HepG2 (cell line): ENCODE data around the gene CS. TPM values are rescaled to one million over a fixed set of nuclear protein-coding genes. Genes with fewer than 3 reads are reported as not detected.

Source experiments
- ELF1 ChIP-seq: sonication (generic); formaldehyde crosslinking; IDR thresholded peaks from 2 replicates; pipeline ENCODE4 v1.4.0; 2020; ENCODE audit warnings: missing genetic modification reagents
- GABPA ChIP-seq, 2 experiments: IDR thresholded peaks; 2 replicates each; pipeline ENCODE4 v1.6.1; 2011 to 2016; ENCODE audit warnings: low read depth in 2 of 2, low read length in 1 of 2, missing biosample characterization in 1 of 2, missing genetic modification characterization in 1 of 2
- GATAD1 ChIP-seq: IDR thresholded peaks from 2 replicates; pipeline ENCODE4 v1.6.1; 2016; ENCODE audit warnings: missing genetic modification reagents, missing compliant biosample characterization
- HDAC2 ChIP-seq: sonication (generic); formaldehyde crosslinking; IDR thresholded peaks from 2 replicates; pipeline ENCODE4 v1.4.0; 2020; ENCODE audit warnings: missing genetic modification reagents
- HOMEZ ChIP-seq: IDR thresholded peaks from 2 replicates; pipeline ENCODE4 v1.6.1; 2016; ENCODE audit warnings: low read depth
- IRF2 ChIP-seq: IDR thresholded peaks from 2 replicates; pipeline ENCODE4 v1.6.1; 2018; ENCODE audit warnings: missing genetic modification reagents, missing compliant biosample characterization
- KDM5A ChIP-seq: fragments of 200-600 bp; sonication (generic); IDR thresholded peaks from 2 replicates; pipeline ENCODE4 v1.7.0; 2018; ENCODE audit warnings: antibody characterized with exemption, mild to moderate bottlenecking, low read length, borderline replicate concordance
- POLR2AphosphoS5 ChIP-seq: IDR thresholded peaks from 2 replicates; pipeline ENCODE4 v1.6.1; 2012; ENCODE audit warnings: low read depth, low read length
- RAD21 ChIP-seq: fragments of 450-650 bp; formaldehyde crosslinking; IDR thresholded peaks from 2 replicates; pipeline ENCODE4 v1.5.0; 2020; ENCODE audit warnings: mild to moderate bottlenecking
- RFX5 ChIP-seq: IDR thresholded peaks from 2 replicates; pipeline ENCODE4 v1.6.1; 2011; ENCODE audit warnings: low read depth, low read length, improper control_type of control experiment
- STAT6 ChIP-seq: sonication (generic); formaldehyde crosslinking; IDR thresholded peaks from 2 replicates; pipeline ENCODE4 v1.4.0; 2020; ENCODE audit warnings: missing genetic modification reagents, mild to moderate bottlenecking, borderline replicate concordance
- ZNF253 ChIP-seq: sonication (generic); formaldehyde crosslinking; IDR thresholded peaks from 2 replicates; pipeline ENCODE4 v1.8.0; 2022; ENCODE audit warnings: mild to moderate bottlenecking, missing genetic modification reagents, borderline replicate concordance
- ZNF281 ChIP-seq: sonication (generic); formaldehyde crosslinking; IDR thresholded peaks from 2 replicates; pipeline ENCODE4 v1.4.0; 2020; ENCODE audit warnings: missing genetic modification reagents, borderline replicate concordance
- ZNF30 ChIP-seq: sonication (generic); formaldehyde crosslinking; IDR thresholded peaks from 2 replicates; pipeline ENCODE4 v1.5.0; 2020; ENCODE audit warnings: mild to moderate bottlenecking, missing genetic modification reagents
- ZNF335 ChIP-seq: sonication (generic); formaldehyde crosslinking; IDR thresholded peaks from 2 replicates; pipeline ENCODE4 v1.4.0; 2020; ENCODE audit warnings: missing genetic modification reagents
- ZNF562 ChIP-seq: sonication (generic); formaldehyde crosslinking; IDR thresholded peaks from 2 replicates; pipeline ENCODE4 v1.8.0; 2022; ENCODE audit warnings: missing genetic modification reagents, borderline replicate concordance
- ZNF709 ChIP-seq: sonication (generic); formaldehyde crosslinking; IDR thresholded peaks from 2 replicates; pipeline ENCODE4 v1.5.0; 2020; ENCODE audit warnings: mild to moderate bottlenecking, missing genetic modification reagents
- ZNF772 ChIP-seq: sonication (generic); formaldehyde crosslinking; IDR thresholded peaks from 2 replicates; pipeline ENCODE4 v1.5.0; 2020; ENCODE audit warnings: mild to moderate bottlenecking, missing genetic modification reagents
- ZZZ3 ChIP-seq: sonication (generic); formaldehyde crosslinking; IDR thresholded peaks from 2 replicates; pipeline ENCODE4 v1.4.0; 2020; ENCODE audit warnings: missing genetic modification reagents, mild to moderate bottlenecking, borderline replicate concordance
- polyA plus RNA-seq, 8 experiments: library from polyadenylated mRNA; depleted of rRNA in 3 of 8; stranded (reverse) in 7 of 8; unstranded in 1 of 8; fragments of >200 nt; fragmentation: Illumina TruSeq in 4 of 8; extraction: Trizol in 4 of 8; gene quantifications; 2 replicates each; pipeline versions ENCODE4 v1.2.1 to v1.2.3, GENCODE V29; 2011 to 2016; ENCODE audit warnings: low read depth in 4 of 8, missing spikeins in 1 of 8, mixed read lengths in 1 of 8; ENCODE audit not compliant: insufficient read depth in 1 of 8
- total RNA-seq, 5 experiments: library from RNA; depleted of rRNA; stranded (reverse); fragments of >200 nt; fragmentation: Illumina TruSeq; extraction: Trizol; gene quantifications; 2 replicates each; pipeline ENCODE4 v1.2.3, GENCODE V29; 2016; ENCODE audit warnings: low read depth in 1 of 5

The CS gene
- total and polyA plus RNA-seq, 2 of the 13 experiments (the other 11 are each of a cell fraction or from before 2014, with no cell fraction given): 173 to 175 TPM

GRCh38 chr12:56333679-56334489 lies 33.8 kb upstream of the CS start, which contains the start of gene PAN2 (continued):
- TF ChIP-seq GABPA (IDR thresholded peaks at IDR 0.05; ENCODE audit: low read depth, low read length) (peak; percentile 40; the same call in 1 of the 2 replicates), GABPA (CRISPR knock-in tag; IDR thresholded peaks at IDR 0.05; ENCODE audit: low read depth) (peak; percentile 80), POLR2AphosphoS5 (peak; percentile 87), HOMEZ (CRISPR knock-in tag) (peak; percentile 70; the same call in 1 of the 2 replicates), GATAD1 (CRISPR knock-in tag) (peak; percentile 89), ZNF30 (CRISPR knock-in tag) (0 out of 2 replicates have a peak, but pooled peaks have one; percentile 33), ZZZ3 (CRISPR knock-in tag) (0 out of 2 replicates have a peak, but pooled peaks have one; percentile 20), ZNF772 (CRISPR knock-in tag) (peak; percentile 25; the same call in 1 of the 2 replicates), ZNF281 (CRISPR knock-in tag) (peak; percentile 38; the same call in 1 of the 2 replicates), STAT6 (CRISPR knock-in tag) (peak; percentile 69; the same call in 1 of the 2 replicates), ELF1 (CRISPR knock-in tag) (0 out of 2 replicates have a peak, but pooled peaks have one; percentile 17), ZNF562 (CRISPR knock-in tag) (no peak), HDAC2 (CRISPR knock-in tag) (peak; percentile 29; the same call in 1 of the 2 replicates), RFX5 (peak; percentile 66; the same call in 1 of the 2 replicates), ZNF335 (peak; percentile 36; the same call in 1 of the 2 replicates), IRF2 (CRISPR knock-in tag) (peak; percentile 27; the same call in 1 of the 2 replicates), KDM5A (peak; percentile 52; the same call in 1 of the 2 replicates), ZNF253 (CRISPR knock-in tag) (0 out of 2 replicates have a peak, but pooled peaks have one; percentile 32), RAD21 (CRISPR knock-in tag) (peak; percentile 67; the same call in 1 of the 2 replicates), ZNF709 (peak; percentile 77; the same call in 1 of the 2 replicates)
